GM12878 (cell line): ENCODE data around the gene B4GALNT4. TPM values are rescaled to one million over a fixed set of nuclear protein-coding genes. Genes with fewer than 3 reads are reported as not detected.

Experiments used
- ATAC-seq: fragments of 200-7000 bp; cut with Tn5 transposase; 3 replicates; pipeline ENCODE4 v1.9.1; 2020; ENCODE audit warnings: mild to moderate bottlenecking, moderate library complexity
- BruUV-seq: library from RNA; stranded (reverse); fragments of 400-500 nt; replicated peaks from 2 replicates; lab custom pipeline; 2021; lab: Mats Ljungman, UMichigan
- CTCF ChIA-PET: fragments of 300-600 bp; sonication (Branson Sonifier 250); formaldehyde crosslinking; extraction: SDS; loops from one replicate; lab custom pipeline; 2021; ENCODE audit warnings: inconsistent platforms; lab: Yijun Ruan, JAX
- POLR2A ChIA-PET: fragments of 350-600 bp; formaldehyde crosslinking; extraction: SDS; loops from one replicate; lab custom pipeline; 2021; ENCODE audit warnings: inconsistent platforms; lab: Charles Lee
- RAD21 ChIA-PET: fragments of 300-600 bp; sonication (Branson Sonifier 250); formaldehyde crosslinking; loops from one replicate; lab custom pipeline; 2023; ENCODE audit warnings: antibody characterized with exemption; ENCODE audit not compliant: unreplicated experiment; lab: Charles Lee
- SMC1A ChIA-PET: fragments of 300-600 bp; sonication (Branson Sonifier 250); formaldehyde crosslinking; loops from one replicate; lab custom pipeline; 2023; ENCODE audit not compliant: unreplicated experiment, uncharacterized antibody; lab: Charles Lee
- DNase-seq: peaks from one replicate; pipeline ENCODE4 v3.0.0-alpha.2; 2011; ENCODE audit warnings: low read depth, low spot score
- FAIRE-seq: peaks from 3 replicates; lab custom pipeline; 2011; peaks lifted over from hg19 to GRCh38; lab: Jason Lieb, UNC
- H2AFZ ChIP-seq: 2 replicates; pipeline ENCODE4 v1.6.0; 2011; ENCODE audit warnings: low read depth, low read length, control low read depth; ENCODE audit not compliant: control insufficient read depth
- H3K27ac ChIP-seq: 2 replicates; pipeline ENCODE4 v1.5.1; 2011; ENCODE audit warnings: control low read depth; ENCODE audit not compliant: control insufficient read depth, insufficient read depth
- H3K27me3 ChIP-seq, 2 experiments: replicated peaks in 1 of 2; 2 replicates each; pipeline versions ENCODE4 v1.6.0 to v1.6.1; 2011; ENCODE audit warnings: low read length in 1 of 2; ENCODE audit not compliant: control insufficient read depth in 2 of 2, insufficient read depth in 2 of 2
- H3K36me3 ChIP-seq, 2 experiments: 2 replicates each; pipeline ENCODE4 v1.5.1; 2011; ENCODE audit warnings: low read length in 1 of 2; ENCODE audit not compliant: control insufficient read depth in 2 of 2, insufficient read depth in 2 of 2
- H3K4me1 ChIP-seq: 2 replicates; pipeline ENCODE4 v1.6.1; 2011; ENCODE audit warnings: mild to moderate bottlenecking, low read length, moderate library complexity, mixed read lengths; ENCODE audit not compliant: control insufficient read depth, insufficient read depth
- H3K4me2 ChIP-seq: 2 replicates; pipeline ENCODE4 v1.6.0; 2011; ENCODE audit warnings: control low read depth; ENCODE audit not compliant: control insufficient read depth, insufficient read depth
- H3K4me3 ChIP-seq: fragments of 200-600 bp; sonication (generic); 2 replicates; pipeline ENCODE4 v1.5.1; 2016
- H3K79me2 ChIP-seq: 2 replicates; pipeline ENCODE4 v1.6.0; 2011; ENCODE audit warnings: low read length; ENCODE audit not compliant: control insufficient read depth, insufficient read depth
- H3K9ac ChIP-seq: 2 replicates; pipeline ENCODE4 v1.8.0; 2011; ENCODE audit warnings: low read length, control low read depth, mixed read lengths; ENCODE audit not compliant: control insufficient read depth, insufficient read depth
- H3K9me3 ChIP-seq: replicated peaks from 3 replicates; pipeline ENCODE4 v1.5.1; 2011; ENCODE audit warnings: mild to moderate bottlenecking, low read length; ENCODE audit not compliant: control insufficient read depth, insufficient read depth
- H4K20me1 ChIP-seq: 2 replicates; pipeline ENCODE4 v1.6.0; 2011; ENCODE audit not compliant: control insufficient read depth, insufficient read depth
- CREM ChIP-seq: IDR thresholded peaks from 2 replicates; pipeline ENCODE4 v1.6.1; 2014; ENCODE audit warnings: antibody characterized with exemption, low read depth
- FOXK2 ChIP-seq: fragments of 450-650 bp; IDR thresholded peaks from 2 replicates; pipeline ENCODE4 v1.6.1; 2017; ENCODE audit warnings: mild to moderate bottlenecking, moderate library complexity
- HDGF ChIP-seq: fragments of 450-650 bp; IDR thresholded peaks from 2 replicates; pipeline ENCODE4 v1.6.1; 2016; ENCODE audit warnings: antibody characterized with exemption
- JUND ChIP-seq: IDR thresholded peaks from 2 replicates; pipeline ENCODE4 v1.6.1; 2012; ENCODE audit warnings: low read depth, mild to moderate bottlenecking, low read length, improper control_type of control experiment, moderate library complexity
- MEF2A ChIP-seq: IDR thresholded peaks from 2 replicates; pipeline ENCODE4 v1.6.1; 2011; ENCODE audit warnings: low read depth, mild to moderate bottlenecking, low read length, moderate library complexity; ENCODE audit not compliant: insufficient read depth
- PML ChIP-seq: IDR thresholded peaks from 2 replicates; pipeline ENCODE4 v1.6.1; 2012; ENCODE audit warnings: low read length, inconsistent platforms
- POLR2A ChIP-seq: IDR thresholded peaks from 2 replicates; pipeline ENCODE4 v1.6.1; 2011; ENCODE audit warnings: low read depth, mild to moderate bottlenecking, low read length
- POLR2AphosphoS2 ChIP-seq: IDR thresholded peaks from 2 replicates; pipeline ENCODE4 v1.6.1; 2011; ENCODE audit warnings: low read depth, mild to moderate bottlenecking, low read length, improper control_type of control experiment, moderate library complexity
- SMAD1 ChIP-seq: fragments of 450-650 bp; IDR thresholded peaks from 2 replicates; pipeline ENCODE4 v1.6.1; 2018; ENCODE audit warnings: mild to moderate bottlenecking, low read depth; ENCODE audit not compliant: partially characterized antibody
- SUPT20H ChIP-seq: IDR thresholded peaks from 2 replicates; pipeline ENCODE4 v1.6.1; 2011; ENCODE audit warnings: low read depth, mild to moderate bottlenecking, low read length, moderate library complexity, borderline replicate concordance; ENCODE audit not compliant: control insufficient read depth
- WRNIP1 ChIP-seq: IDR thresholded peaks from 2 replicates; pipeline ENCODE4 v1.6.1; 2011; ENCODE audit warnings: low read depth, low read length, improper control_type of control experiment, borderline replicate concordance
- ZSCAN29 ChIP-seq: fragments of 450-650 bp; IDR thresholded peaks from 2 replicates; pipeline ENCODE4 v1.6.1; 2017; ENCODE audit warnings: mild to moderate bottlenecking, moderate library complexity
- WGBS: methylation state at CpG from one replicate; pipeline ENCODE4 v1.1.6; 2016; ENCODE audit warnings: low lambda C conversion rate; ENCODE audit not compliant: insufficient replicate concordance, insufficient coverage; ENCODE audit errors: missing lambda C conversion rate; 5-methylcytosine and 5-hydroxymethylcytosine counted together
- in situ Hi-C: fragments of 300-500 bp; cut with MboI; formaldehyde crosslinking; loops from 9 replicates; pipeline ENCODE4 v1.14.3; 2018; ENCODE audit warnings: mixed read lengths
- intact Hi-C: fragments of 100-400 bp; cut with micrococcal nuclease; formaldehyde crosslinking; loops from one replicate; pipeline ENCODE4 v1.14.2; 2022; ENCODE audit not compliant: unreplicated experiment
- polyA plus RNA-seq, 11 experiments: library from polyadenylated mRNA; depleted of rRNA in 4 of 11; unstranded in 6 of 11; stranded (reverse) in 5 of 11; fragments of >200 nt; fragmentation: Nextera tagmentation in 4 of 11; fragmentation: Illumina TruSeq in 1 of 11; extraction: Ambion mirVana in 4 of 11; extraction: Trizol in 1 of 11; gene quantifications; 1 replicate in 1 of 11; 2 replicates in 10 of 11; pipeline versions ENCODE4 v1.2.1 to v1.2.3, GENCODE V29; 2011 to 2016; ENCODE audit warnings: inconsistent platforms in 2 of 11, missing spikeins in 2 of 11, low read depth in 1 of 11
- total RNA-seq, 4 experiments: library from RNA; depleted of rRNA in 3 of 4; stranded (reverse); fragments of >200 nt in 3 of 4; fragmentation: Illumina TruSeq in 1 of 4; extraction: Trizol in 1 of 4; gene quantifications; 2 replicates each; pipeline versions ENCODE4 v1.2.1 to v1.2.3, GENCODE V29; 2013 to 2021
- TF ChIP-seq, protein P1 (sequence below): IDR thresholded peaks from 2 replicates; pipeline ENCODE4 v1.6.1; 2011; ENCODE audit warnings: low read depth, mild to moderate bottlenecking, low read length, moderate library complexity, borderline replicate concordance; ENCODE audit errors: extremely low read depth
- TF ChIP-seq, protein P2 (sequence below): IDR thresholded peaks from 2 replicates; pipeline ENCODE4 v1.6.1; 2012; ENCODE audit warnings: low read depth, low read length, improper control_type of control experiment
- TF ChIP-seq, protein P3 (sequence below): IDR thresholded peaks from 2 replicates; pipeline ENCODE4 v1.6.1; 2011; ENCODE audit warnings: low read depth, low read length, improper control_type of control experiment, borderline replicate concordance
- TF ChIP-seq, protein P4 (sequence below): IDR thresholded peaks from 2 replicates; pipeline ENCODE4 v1.6.1; 2012; ENCODE audit warnings: mild to moderate bottlenecking, low read depth, low read length
- TF ChIP-seq, protein P5 (sequence below): IDR thresholded peaks from 2 replicates; pipeline ENCODE4 v1.6.1; 2012; ENCODE audit warnings: low read depth, low read length, improper control_type of control experiment

Gene B4GALNT4
- total and polyA plus RNA-seq, 10 of the 15 experiments (the other 5 are each of a cell fraction or from before 2014, with no cell fraction given): 0.04 to 0.82 (median 0.40) TPM; not detected in 6

DNA sequence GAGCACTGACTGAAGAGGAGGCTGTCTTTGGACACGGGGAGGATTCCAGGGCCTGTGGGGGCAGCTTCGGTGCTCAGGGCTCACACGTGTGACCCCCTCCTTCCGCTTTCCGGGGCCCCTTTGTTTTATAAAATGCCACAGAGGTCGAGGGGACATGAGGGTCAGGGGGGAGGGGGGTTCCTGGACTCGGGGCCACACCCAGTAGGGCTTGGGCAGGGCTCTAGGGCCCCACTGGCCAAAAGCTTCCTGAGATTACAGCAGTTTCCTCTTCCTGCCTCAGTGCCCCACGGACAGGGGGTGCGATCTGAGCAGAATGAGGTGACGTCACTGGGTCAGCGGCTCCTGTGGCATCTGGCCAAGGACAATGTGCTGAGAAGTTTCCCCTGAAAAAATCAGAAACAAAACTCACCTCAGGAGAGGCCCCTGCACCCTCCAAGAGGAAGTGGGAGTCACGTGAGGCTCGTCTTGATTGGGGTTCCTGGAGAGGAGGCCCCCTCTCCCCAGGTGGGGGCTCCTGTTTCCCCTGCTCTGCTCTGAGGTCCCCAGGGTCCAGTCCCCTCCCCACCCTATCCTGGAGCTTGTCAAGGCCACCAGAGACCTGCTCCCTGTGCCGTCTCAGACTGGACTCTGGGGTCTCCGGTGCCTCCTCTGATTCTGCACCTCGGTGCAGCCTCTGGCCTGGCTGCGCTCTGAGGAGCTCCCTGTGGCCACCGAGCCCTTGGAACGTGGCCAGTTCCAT is 42.3 kb upstream of the B4GALNT4 start:
- peak; percentile 78 for ATAC-seq
- Histone ChIP-seq H3K4me1 (peaks cover 51% of the 10 kb centered on the region), H4K20me1 (no peaks in the 10 kb centered on the region), H3K4me3 (peak overlapping the region; percentile 56), H3K36me3 (no peaks in the 10 kb centered on the region), H3K4me2 (peak overlapping the region; percentile 100), H2AFZ (peak overlapping the region; percentile 80), H3K27ac (peak overlapping the region; percentile 100), H3K9me3 (peaks cover 3% of the 10 kb centered on the region; the same call in 1 of the 3 replicates), H3K9ac (peak overlapping the region; percentile 98), H3K79me2 (peaks cover 4% of the 10 kb centered on the region), H3K27me3 (no peaks in the 10 kb centered on the region)
- SMC1A ChIA-PET: interaction anchor here (0.7 to 4.5 kb wide), 6 partner anchors 11 to 60 kb away, joined by 3 to 42 read pairs (median 16); no protein-coding TSS in a partner anchor
- in situ Hi-C loops (no loop called here), intact Hi-C loops (loop anchor here (1.0 kb wide), 1 partner anchor 23 kb away; no protein-coding TSS in a partner anchor)
- POLR2A ChIA-PET: interaction anchor here (0.7 to 6.0 kb wide), 12 partner anchors 10 to 89 kb away, joined by 3 to 86 read pairs (median 6); partner anchors contain the start of gene IFITM2
- no TSS peak for BruUV-seq
- FAIRE-seq: peak; percentile 97
- peak; percentile 96 for DNase-seq
- CTCF ChIA-PET: interaction anchor here (0.6 to 5.4 kb wide), 10 partner anchors 11 to 120 kb away, joined by 3 to 43 read pairs (median 4); partner anchors contain the start of genes BET1L and RIC8A
- RAD21 ChIA-PET: interaction anchor here (1.0 to 5.2 kb wide), 10 partner anchors 10 to 59 kb away, joined by 3 to 68 read pairs (median 6); partner anchors contain the start of gene IFITM2
- 20% methylated on average over 19 of the region's 19 CpGs for WGBS
- TF ChIP-seq POLR2A: peak; percentile 70
- TF ChIP-seq, protein P1, sequence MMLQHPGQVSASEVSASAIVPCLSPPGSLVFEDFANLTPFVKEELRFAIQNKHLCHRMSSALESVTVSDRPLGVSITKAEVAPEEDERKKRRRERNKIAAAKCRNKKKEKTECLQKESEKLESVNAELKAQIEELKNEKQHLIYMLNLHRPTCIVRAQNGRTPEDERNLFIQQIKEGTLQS: peak; percentile 85; the same call in 1 of the 2 replicates
- TF ChIP-seq MEF2A: no peak
- TF ChIP-seq WRNIP1: no peak
- TF ChIP-seq PML: peak; percentile 73; the same call in 1 of the 2 replicates
- peak; percentile 88 for TF ChIP-seq SMAD1
- no peak for TF ChIP-seq ZSCAN29
- no peak for TF ChIP-seq SUPT20H
- TF ChIP-seq POLR2AphosphoS2: no peak
- peak; percentile 87 for TF ChIP-seq CREM
- TF ChIP-seq HDGF: no peak
- TF ChIP-seq, protein P2, sequence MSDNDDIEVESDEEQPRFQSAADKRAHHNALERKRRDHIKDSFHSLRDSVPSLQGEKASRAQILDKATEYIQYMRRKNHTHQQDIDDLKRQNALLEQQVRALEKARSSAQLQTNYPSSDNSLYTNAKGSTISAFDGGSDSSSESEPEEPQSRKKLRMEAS: peak; percentile 87
- TF ChIP-seq, protein P3, sequence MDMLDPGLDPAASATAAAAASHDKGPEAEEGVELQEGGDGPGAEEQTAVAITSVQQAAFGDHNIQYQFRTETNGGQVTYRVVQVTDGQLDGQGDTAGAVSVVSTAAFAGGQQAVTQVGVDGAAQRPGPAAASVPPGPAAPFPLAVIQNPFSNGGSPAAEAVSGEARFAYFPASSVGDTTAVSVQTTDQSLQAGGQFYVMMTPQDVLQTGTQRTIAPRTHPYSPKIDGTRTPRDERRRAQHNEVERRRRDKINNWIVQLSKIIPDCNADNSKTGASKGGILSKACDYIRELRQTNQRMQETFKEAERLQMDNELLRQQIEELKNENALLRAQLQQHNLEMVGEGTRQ: peak; percentile 91
- TF ChIP-seq JUND: peak; percentile 78
- TF ChIP-seq FOXK2: no peak
- TF ChIP-seq, protein P4, sequence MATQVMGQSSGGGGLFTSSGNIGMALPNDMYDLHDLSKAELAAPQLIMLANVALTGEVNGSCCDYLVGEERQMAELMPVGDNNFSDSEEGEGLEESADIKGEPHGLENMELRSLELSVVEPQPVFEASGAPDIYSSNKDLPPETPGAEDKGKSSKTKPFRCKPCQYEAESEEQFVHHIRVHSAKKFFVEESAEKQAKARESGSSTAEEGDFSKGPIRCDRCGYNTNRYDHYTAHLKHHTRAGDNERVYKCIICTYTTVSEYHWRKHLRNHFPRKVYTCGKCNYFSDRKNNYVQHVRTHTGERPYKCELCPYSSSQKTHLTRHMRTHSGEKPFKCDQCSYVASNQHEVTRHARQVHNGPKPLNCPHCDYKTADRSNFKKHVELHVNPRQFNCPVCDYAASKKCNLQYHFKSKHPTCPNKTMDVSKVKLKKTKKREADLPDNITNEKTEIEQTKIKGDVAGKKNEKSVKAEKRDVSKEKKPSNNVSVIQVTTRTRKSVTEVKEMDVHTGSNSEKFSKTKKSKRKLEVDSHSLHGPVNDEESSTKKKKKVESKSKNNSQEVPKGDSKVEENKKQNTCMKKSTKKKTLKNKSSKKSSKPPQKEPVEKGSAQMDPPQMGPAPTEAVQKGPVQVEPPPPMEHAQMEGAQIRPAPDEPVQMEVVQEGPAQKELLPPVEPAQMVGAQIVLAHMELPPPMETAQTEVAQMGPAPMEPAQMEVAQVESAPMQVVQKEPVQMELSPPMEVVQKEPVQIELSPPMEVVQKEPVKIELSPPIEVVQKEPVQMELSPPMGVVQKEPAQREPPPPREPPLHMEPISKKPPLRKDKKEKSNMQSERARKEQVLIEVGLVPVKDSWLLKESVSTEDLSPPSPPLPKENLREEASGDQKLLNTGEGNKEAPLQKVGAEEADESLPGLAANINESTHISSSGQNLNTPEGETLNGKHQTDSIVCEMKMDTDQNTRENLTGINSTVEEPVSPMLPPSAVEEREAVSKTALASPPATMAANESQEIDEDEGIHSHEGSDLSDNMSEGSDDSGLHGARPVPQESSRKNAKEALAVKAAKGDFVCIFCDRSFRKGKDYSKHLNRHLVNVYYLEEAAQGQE: no peak
- TF ChIP-seq, protein P5, sequence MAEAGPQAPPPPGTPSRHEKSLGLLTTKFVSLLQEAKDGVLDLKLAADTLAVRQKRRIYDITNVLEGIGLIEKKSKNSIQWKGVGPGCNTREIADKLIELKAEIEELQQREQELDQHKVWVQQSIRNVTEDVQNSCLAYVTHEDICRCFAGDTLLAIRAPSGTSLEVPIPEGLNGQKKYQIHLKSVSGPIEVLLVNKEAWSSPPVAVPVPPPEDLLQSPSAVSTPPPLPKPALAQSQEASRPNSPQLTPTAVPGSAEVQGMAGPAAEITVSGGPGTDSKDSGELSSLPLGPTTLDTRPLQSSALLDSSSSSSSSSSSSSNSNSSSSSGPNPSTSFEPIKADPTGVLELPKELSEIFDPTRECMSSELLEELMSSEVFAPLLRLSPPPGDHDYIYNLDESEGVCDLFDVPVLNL: no peak
